Upper lobe of left lung (tissue), 6 donors: ENCODE results near the gene PPM1H. TPM values are rescaled to one million over a fixed set of nuclear protein-coding genes. Genes with fewer than 3 reads are reported as not detected.
"Not testable (repeated sequence)": the region's sequence is repeated elsewhere in the genome, so short reads cannot be mapped to it uniquely, and the experiment has no call there.

ENCODE experiments used
- ATAC-seq, 2 donors: fragments of 200-7000 bp; cut with Tn5 transposase; one replicate each; pipeline ENCODE4 v1.9.1; 2022; ENCODE audit warnings: mild to moderate bottlenecking in 2 of 2, moderate library complexity in 2 of 2; ENCODE audit not compliant: low FRiP score in 2 of 2
- DNase-seq, 2 donors: peaks; one replicate each; pipeline ENCODE4 v3.0.0-alpha.2; 2019 to 2020
- H3K27ac ChIP-seq, 4 donors: fragments of 200-600 bp; sonication (generic); one replicate each; pipeline ENCODE4 v1.5.1; 2016 to 2019
- H3K27me3 ChIP-seq, 4 donors: fragments of 200-600 bp; sonication (generic); one replicate each; pipeline ENCODE4 v1.5.1; 2017 to 2019
- H3K36me3 ChIP-seq, 4 donors: fragments of 200-600 bp; sonication (generic); one replicate each; pipeline ENCODE4 v1.5.1; 2016 to 2019
- H3K4me1 ChIP-seq, 4 donors: fragments of 200-600 bp; sonication (generic); one replicate each; pipeline ENCODE4 v1.5.1; 2018 to 2019
- H3K4me3 ChIP-seq, 4 donors: fragments of 200-600 bp; sonication (generic); one replicate each; pipeline ENCODE4 v1.5.1; 2017 to 2019; ENCODE audit warnings: mild to moderate bottlenecking in 2 of 4, moderate library complexity in 1 of 4
- H3K9me3 ChIP-seq, 4 donors: fragments of 200-600 bp; sonication (generic); one replicate each; pipeline ENCODE4 v1.5.1; 2018 to 2019
- EP300 ChIP-seq, 4 donors: sonication (generic); formaldehyde crosslinking; IDR thresholded peaks; one replicate each; pipeline ENCODE4 v1.5.1; 2017; ENCODE audit warnings: antibody characterized with exemption in 4 of 4, control low read depth in 2 of 4
- POLR2A ChIP-seq, 4 donors: fragments of 450-650 bp; IDR thresholded peaks; one replicate each; pipeline ENCODE4 v1.5.1; 2016 to 2017; ENCODE audit warnings: antibody characterized with exemption in 4 of 4, mild to moderate bottlenecking in 2 of 4
- POLR2AphosphoS5 ChIP-seq, 2 donors: sonication (generic); formaldehyde crosslinking; IDR thresholded peaks; one replicate each; pipeline ENCODE4 v1.5.1; 2017; ENCODE audit warnings: antibody characterized with exemption in 2 of 2
- WGBS, 2 donors: methylation state at CpG; one replicate each; pipeline ENCODE4 v1.1.5; 2017 to 2018; 5-methylcytosine and 5-hydroxymethylcytosine counted together
- total RNA-seq, 6 donors: library from RNA; depleted of rRNA in 4 of 6; stranded (reverse); fragments of >200 nt in 4 of 6; gene quantifications; one replicate each; pipeline versions ENCODE4 v1.1.0 to v1.2.1, GENCODE V29; 2016 to 2021
- TF ChIP-seq, protein P1 (sequence below), 6 experiments: fragments of 450-650 bp in 4 of 6; fragments of 200-600 bp in 2 of 6; sonication (generic) in 2 of 6; IDR thresholded peaks; one replicate each; pipeline ENCODE4 v1.5.1; 2016 to 2019; ENCODE audit warnings: antibody characterized with exemption in 6 of 6
- donor health status: DM: no; HTN: no; CAD: no; lungs with moderate emphysema.
- donor health status: DM: no; HTN: yes; CAD: no; lungs with severe emphysema.

Gene PPM1H
- total RNA-seq, 6 donors from 2014 or later = 4.2 to 14.2 (median 8.4) TPM

DNA sequence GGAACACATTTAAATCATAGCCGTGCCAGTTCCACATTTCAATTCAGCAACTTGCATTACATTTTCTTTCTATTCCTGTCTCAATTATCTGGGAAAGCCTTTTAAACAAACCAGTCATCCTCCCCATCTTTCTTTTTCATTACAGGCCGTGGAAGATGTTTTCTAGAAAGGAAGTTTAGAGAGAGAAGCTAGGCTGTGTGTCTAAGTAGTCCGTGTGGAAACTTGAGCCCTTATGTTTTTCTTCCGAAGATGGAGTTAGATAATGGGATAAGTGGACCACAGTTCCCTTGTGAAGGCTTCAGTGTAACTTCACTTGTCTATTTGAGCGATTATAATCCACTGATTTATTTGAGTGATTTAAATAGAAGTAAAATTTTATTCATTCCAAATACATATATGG is 12.4 kb upstream of the PPM1H start:
- Histone ChIP-seq H3K27ac (no peak overlapping the region), H3K36me3 (no peaks in the 10 kb centered on the region), H3K4me1 (no peaks in the 10 kb centered on the region), H3K9me3 (no peaks in the 10 kb centered on the region), H3K27me3 (no peaks in the 10 kb centered on the region), H3K4me3 (no peak overlapping the region)
- ATAC-seq = no peak
- DNase-seq = no peak
- WGBS, 2 donors = 71 to 81% methylated on average over 5 of the region's 5 CpGs
- TF ChIP-seq EP300 (IDR thresholded peaks at IDR 0.05) = no peak
- TF ChIP-seq, protein P1, sequence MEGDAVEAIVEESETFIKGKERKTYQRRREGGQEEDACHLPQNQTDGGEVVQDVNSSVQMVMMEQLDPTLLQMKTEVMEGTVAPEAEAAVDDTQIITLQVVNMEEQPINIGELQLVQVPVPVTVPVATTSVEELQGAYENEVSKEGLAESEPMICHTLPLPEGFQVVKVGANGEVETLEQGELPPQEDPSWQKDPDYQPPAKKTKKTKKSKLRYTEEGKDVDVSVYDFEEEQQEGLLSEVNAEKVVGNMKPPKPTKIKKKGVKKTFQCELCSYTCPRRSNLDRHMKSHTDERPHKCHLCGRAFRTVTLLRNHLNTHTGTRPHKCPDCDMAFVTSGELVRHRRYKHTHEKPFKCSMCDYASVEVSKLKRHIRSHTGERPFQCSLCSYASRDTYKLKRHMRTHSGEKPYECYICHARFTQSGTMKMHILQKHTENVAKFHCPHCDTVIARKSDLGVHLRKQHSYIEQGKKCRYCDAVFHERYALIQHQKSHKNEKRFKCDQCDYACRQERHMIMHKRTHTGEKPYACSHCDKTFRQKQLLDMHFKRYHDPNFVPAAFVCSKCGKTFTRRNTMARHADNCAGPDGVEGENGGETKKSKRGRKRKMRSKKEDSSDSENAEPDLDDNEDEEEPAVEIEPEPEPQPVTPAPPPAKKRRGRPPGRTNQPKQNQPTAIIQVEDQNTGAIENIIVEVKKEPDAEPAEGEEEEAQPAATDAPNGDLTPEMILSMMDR (IDR thresholded peaks at IDR 0.05) = no peak
- TF ChIP-seq POLR2AphosphoS5 (IDR thresholded peaks at IDR 0.05) = no peak
- no peak for TF ChIP-seq POLR2A (IDR thresholded peaks at IDR 0.05)

DNA sequence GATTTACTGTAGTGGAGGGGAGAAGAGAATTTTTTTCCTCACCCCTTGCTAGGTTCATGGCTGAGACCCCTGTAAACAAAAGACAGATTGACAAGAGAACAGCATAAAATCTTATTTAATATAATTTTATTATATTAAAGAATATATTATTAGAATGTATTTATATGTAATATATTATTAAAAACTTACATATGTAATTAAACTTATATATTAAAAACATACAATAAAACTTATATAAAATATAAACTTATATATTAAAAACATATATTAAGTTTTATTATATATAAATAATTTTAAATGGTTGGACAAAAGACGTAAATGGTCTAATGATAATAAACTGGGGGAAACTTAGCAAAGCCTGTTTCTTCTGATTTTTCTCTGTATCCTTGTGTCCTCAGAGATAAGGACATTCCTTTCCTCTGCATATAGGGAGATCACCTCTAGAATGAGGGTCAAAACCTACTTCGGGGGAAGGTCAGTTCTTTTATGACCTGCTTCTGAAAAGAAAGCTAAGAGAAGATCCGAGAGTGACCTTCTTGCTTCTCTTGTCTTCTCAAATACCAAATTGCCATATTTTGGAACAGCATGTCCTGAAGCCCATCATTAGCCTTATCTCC is 8.9 kb upstream of the PPM1H start:
- Histone ChIP-seq H3K4me1 (no peaks in the 10 kb centered on the region), H3K27me3 (no peaks in the 10 kb centered on the region), H3K36me3 (no peaks in the 10 kb centered on the region), H3K27ac (no peak overlapping the region), H3K4me3 (no peak overlapping the region), H3K9me3 (no peaks in the 10 kb centered on the region)
- TF ChIP-seq, protein P1 (IDR thresholded peaks at IDR 0.05) = no peak
- TF ChIP-seq POLR2A (IDR thresholded peaks at IDR 0.05) (no peak), POLR2AphosphoS5 (IDR thresholded peaks at IDR 0.05) (no peak), EP300 (IDR thresholded peaks at IDR 0.05) (no peak)
- WGBS, 2 donors = 71 to 75% methylated on average over 3 of the region's 3 CpGs
- no peak for DNase-seq
- ATAC-seq = no peak

DNA sequence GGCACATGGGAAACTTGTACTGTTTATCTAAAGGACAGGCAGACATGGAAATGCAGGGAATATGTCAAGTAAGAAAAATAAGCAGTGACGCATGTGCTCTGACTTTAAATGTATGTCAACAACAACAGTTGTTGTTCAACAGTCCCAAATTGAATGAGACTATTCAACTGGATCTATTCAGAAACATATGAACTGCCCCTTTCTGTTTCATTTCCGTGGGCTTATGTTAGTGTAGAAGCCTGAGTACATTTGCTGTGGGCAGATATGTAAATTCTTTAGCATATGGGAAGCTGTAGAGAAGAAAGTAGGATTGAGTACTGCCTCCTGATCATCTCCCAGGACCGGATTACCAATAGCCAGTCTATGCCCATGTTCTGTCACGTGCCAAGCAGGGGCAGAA is 7.4 kb upstream of the PPM1H start:
- not testable (repeated sequence) for ATAC-seq, H3K4me3 ChIP-seq, H3K9me3 ChIP-seq, DNase-seq, H3K27me3 ChIP-seq, H3K4me1 ChIP-seq, H3K27ac ChIP-seq, H3K36me3 ChIP-seq
- WGBS, 2 donors = 70 to 71% methylated on average over 4 of the region's 4 CpGs

DNA sequence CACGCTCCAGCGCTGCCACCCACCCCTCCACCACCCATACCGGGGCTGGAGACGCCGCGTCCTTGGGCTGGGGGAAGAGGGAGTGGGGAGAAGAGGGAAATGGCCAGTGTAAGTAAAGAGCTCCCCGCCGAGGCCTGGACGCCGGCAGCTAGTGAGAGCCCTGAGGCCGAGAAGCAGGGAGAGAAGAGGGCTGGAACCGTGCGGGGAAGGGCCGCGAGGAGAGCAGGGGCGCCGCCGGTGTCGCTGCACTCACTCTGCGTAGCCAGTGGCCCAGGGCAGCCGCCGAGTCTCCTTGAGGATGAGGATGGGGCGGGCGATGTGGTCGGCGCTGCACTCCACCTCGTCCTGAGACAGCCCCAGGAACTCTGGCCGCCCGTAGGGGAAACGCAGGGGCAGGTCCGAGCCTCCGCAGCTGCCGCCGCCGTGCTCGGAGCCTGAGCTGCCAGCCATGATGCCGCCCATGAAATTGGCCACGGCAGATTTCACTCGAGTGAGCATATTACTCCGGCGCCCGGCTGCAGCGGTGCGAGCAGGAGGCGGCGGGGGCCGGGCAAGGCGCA is 631 bp downstream of the PPM1H start:
- H3K9me3 ChIP-seq = no peaks in the 10 kb centered on the region
- peak; percentile 72 to 76 for ATAC-seq
- H3K4me1 ChIP-seq = peaks cover 6 to 33% (median 11%) of the 10 kb centered on the region in 4 donors
- peak overlapping the region; percentile 61 to 91 (median 86) for H3K4me3 ChIP-seq
- TF ChIP-seq, protein P1 (IDR thresholded peaks at IDR 0.05) = no peak
- TF ChIP-seq POLR2AphosphoS5 (IDR thresholded peaks at IDR 0.05) = no peak
- TF ChIP-seq EP300 (IDR thresholded peaks at IDR 0.05) = no peak
- TF ChIP-seq POLR2A (IDR thresholded peaks at IDR 0.05) = no peak
- no peaks in the 10 kb centered on the region for H3K36me3 ChIP-seq
- DNase-seq = peak; percentile 44 to 88
- 1 to 2% methylated on average over 22 to 48 of the region's 48 CpGs for WGBS, 2 donors
- H3K27ac ChIP-seq = peak overlapping the region in 3 of 4 donors; percentile 58 to 82 (median 65)
- H3K27me3 ChIP-seq = no peaks in the 10 kb centered on the region

DNA sequence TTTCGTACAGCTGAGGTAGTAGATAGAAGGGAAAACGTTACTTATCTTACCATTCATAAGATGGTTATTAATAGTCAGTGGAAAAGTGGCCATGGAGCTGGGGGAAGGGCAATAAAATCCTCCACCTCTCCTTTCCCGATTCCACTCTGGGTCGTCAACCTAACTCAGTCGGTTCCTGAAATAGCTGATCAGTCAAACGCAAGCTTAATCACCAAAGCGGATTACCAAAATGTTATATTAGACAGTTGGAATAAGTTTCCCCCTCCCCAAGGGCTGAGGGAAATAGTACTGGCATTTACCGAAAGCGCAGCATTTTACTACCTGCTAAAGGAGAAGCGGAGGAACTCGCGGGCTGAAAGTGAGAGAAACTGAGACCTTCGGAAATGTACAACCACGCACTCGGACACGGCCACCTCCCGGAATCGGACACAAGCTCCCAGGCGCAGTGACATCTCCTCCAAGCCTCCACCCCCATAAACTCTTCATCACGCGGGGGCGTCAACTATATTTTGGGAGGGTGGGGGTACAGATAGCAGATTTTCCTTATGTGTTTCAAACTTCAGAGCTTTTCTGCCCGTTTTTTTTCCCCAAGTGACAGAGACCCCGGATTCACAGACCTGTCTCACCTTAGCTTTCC is 1.2 kb downstream of the PPM1H start:
- 0 to 1% methylated on average over 24 of the region's 24 CpGs for WGBS, 2 donors
- H3K36me3 ChIP-seq = no peaks in the 10 kb centered on the region
- peak overlapping the region in 3 of 4 donors; percentile 58 to 82 (median 65) for H3K27ac ChIP-seq
- no peaks in the 10 kb centered on the region for H3K27me3 ChIP-seq
- ATAC-seq = no peak
- TF ChIP-seq POLR2AphosphoS5 (IDR thresholded peaks at IDR 0.05) (no peak), POLR2A (IDR thresholded peaks at IDR 0.05) (no peak), EP300 (IDR thresholded peaks at IDR 0.05) (no peak)
- TF ChIP-seq, protein P1 (IDR thresholded peaks at IDR 0.05) = no peak
- H3K4me3 ChIP-seq = peak overlapping the region; percentile 61 to 91 (median 86)
- peaks cover 6 to 33% (median 11%) of the 10 kb centered on the region in 4 donors for H3K4me1 ChIP-seq
- H3K9me3 ChIP-seq = no peaks in the 10 kb centered on the region
- DNase-seq = no peak
